ENCODE measurements around the gene PCGF1.

PCGF1 gene

DNA sequence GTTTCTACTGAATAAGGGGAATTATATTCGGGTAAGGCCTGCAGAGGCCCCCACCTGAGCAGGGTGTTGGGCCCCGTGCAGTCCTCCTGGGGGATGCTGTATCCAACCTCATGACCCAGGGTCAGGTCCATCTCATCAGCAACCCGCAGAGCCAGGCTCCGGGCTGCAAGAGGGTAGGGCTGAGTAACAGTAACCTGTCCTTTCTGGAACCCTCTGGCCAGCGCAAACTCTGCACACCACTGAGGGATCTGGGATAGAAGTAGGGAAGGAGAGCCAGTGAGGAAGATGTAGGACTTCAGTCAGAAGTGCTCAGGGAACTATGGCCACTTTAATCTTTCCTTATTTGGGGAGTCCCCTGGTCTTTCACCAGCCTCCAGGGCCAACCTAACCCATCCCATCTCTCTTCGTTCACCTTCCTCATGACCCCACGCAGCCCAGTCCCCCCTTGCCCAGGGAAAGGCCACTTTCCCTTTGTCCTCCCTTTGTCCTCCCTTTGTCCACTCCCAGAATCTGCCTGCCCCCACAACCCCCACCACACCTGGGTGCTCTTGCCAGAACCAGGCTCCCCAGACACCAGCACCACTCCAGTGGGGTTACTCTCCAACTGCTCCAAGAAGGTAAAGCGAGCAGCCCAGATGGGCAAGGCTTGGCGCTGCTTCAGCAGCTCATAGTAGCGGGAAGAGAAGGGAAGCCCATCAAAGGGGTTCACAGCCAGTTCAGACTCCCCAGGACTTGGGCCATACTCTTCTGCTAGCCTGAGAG, 17.6 kb upstream of the PCGF1 start:
- no peak overlapping the region for H2AFZ ChIP-seq
- H3K27ac ChIP-seq, result no peak overlapping the region
- peaks cover 7% of the 10 kb centered on the region for H3K79me2 ChIP-seq
- H3K9ac ChIP-seq, result no peak overlapping the region
- H3K4me3 ChIP-seq (ENCODE audit: low read depth, low read length), result no peak overlapping the region
- no peak overlapping the region for H3K4me2 ChIP-seq (ENCODE audit: low read length)
- H3K9me3 ChIP-seq (ENCODE audit: control insufficient read depth, low read length), result no peaks in the 10 kb centered on the region
- H3K4me1 ChIP-seq, result peaks cover 5% of the 10 kb centered on the region
- no peaks in the 10 kb centered on the region for H3K36me3 ChIP-seq (ENCODE audit: control insufficient read depth, insufficient read depth, low read length)
- H3K27me3 ChIP-seq (ENCODE audit: control insufficient read depth, insufficient read depth, low read length), result no peaks in the 10 kb centered on the region
- TF ChIP-seq, protein P1, sequence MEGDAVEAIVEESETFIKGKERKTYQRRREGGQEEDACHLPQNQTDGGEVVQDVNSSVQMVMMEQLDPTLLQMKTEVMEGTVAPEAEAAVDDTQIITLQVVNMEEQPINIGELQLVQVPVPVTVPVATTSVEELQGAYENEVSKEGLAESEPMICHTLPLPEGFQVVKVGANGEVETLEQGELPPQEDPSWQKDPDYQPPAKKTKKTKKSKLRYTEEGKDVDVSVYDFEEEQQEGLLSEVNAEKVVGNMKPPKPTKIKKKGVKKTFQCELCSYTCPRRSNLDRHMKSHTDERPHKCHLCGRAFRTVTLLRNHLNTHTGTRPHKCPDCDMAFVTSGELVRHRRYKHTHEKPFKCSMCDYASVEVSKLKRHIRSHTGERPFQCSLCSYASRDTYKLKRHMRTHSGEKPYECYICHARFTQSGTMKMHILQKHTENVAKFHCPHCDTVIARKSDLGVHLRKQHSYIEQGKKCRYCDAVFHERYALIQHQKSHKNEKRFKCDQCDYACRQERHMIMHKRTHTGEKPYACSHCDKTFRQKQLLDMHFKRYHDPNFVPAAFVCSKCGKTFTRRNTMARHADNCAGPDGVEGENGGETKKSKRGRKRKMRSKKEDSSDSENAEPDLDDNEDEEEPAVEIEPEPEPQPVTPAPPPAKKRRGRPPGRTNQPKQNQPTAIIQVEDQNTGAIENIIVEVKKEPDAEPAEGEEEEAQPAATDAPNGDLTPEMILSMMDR (IDR thresholded peaks at IDR 0.05), result no peak

DNA sequence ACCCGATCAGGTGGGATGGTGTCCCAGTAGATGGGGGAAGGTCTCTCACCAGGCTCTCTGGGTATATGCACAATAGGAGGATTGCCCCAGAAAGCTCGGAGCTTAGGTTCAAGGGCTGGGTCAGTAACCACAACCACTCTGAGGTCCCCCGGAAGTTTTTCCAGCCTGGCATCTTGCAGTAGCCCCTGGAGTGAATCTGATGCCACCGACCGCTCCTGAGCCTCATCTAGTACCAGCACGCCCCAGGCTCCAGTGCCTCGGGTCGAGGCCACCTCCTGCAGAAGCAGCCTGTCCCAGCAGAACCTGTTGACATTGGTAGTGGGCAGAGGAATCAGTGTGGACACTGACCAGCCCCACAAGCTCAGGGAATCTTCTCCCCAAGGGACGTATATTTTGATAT, 16.5 kb upstream of the PCGF1 start:
- H2AFZ ChIP-seq, result no peak overlapping the region
- no peaks in the 10 kb centered on the region for H3K27me3 ChIP-seq (ENCODE audit: control insufficient read depth, insufficient read depth, low read length)
- H3K79me2 ChIP-seq, result peaks cover 6% of the 10 kb centered on the region
- no peaks in the 10 kb centered on the region for H3K36me3 ChIP-seq (ENCODE audit: control insufficient read depth, insufficient read depth, low read length)
- H3K4me3 ChIP-seq (ENCODE audit: low read depth, low read length), result no peak overlapping the region
- no peaks in the 10 kb centered on the region for H3K9me3 ChIP-seq (ENCODE audit: control insufficient read depth, low read length)
- no peak overlapping the region for H3K27ac ChIP-seq
- H3K4me2 ChIP-seq (ENCODE audit: low read length), result no peak overlapping the region
- peaks cover 5% of the 10 kb centered on the region for H3K4me1 ChIP-seq
- TF ChIP-seq, protein P1 (IDR thresholded peaks at IDR 0.05), result no peak
- H3K9ac ChIP-seq, result no peak overlapping the region

DNA sequence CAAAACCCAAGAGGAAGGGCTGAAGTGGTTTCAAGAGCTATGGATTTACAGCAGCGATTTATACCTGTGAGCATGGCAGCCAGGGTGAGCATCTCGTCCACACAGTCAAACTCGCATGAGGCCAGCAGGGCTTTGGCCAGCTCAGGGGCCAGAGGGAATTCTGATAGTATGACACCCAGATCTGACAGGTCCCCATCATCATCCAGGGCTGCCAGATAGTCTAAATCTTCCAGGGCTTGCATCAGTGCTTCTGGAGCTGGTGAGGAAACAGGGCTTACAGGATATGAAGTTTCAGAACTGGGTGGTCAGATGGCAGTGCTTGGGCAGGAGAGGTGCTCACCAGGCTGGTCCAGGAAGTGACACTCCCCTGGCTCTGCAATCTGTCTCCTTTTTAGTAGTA, 15.0 kb upstream of the PCGF1 start:
- Histone ChIP-seq H3K27ac (no peak overlapping the region), H3K27me3 (ENCODE audit: control insufficient read depth, insufficient read depth, low read length) (no peaks in the 10 kb centered on the region), H3K36me3 (ENCODE audit: control insufficient read depth, insufficient read depth, low read length) (no peaks in the 10 kb centered on the region), H3K79me2 (no peaks in the 10 kb centered on the region), H3K4me2 (ENCODE audit: low read length) (no peak overlapping the region), H3K4me3 (ENCODE audit: low read depth, low read length) (no peak overlapping the region), H3K4me1 (no peaks in the 10 kb centered on the region), H3K9me3 (ENCODE audit: control insufficient read depth, low read length) (no peaks in the 10 kb centered on the region), H3K9ac (no peak overlapping the region), H2AFZ (no peak overlapping the region)
- TF ChIP-seq, protein P1 (IDR thresholded peaks at IDR 0.05), result no peak

DNA sequence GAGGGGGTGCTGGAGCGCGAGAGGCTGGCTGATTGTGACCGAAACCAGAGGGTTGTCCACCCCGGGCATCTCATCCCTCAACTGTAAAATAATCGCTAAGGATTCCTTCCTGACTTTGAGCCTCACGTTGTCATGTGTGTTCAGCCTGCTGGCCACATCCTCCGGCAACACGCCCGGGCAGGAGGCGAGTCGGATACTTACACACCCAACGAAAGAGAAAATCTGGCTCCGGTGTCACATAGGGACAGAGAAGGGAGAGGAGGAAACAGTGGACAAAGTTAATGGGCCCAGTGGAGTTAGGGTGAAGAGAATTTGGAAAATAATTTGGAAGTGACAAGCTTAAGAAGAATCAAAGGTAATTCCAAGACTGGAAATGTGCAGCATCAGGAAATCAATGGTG, 9.2 kb upstream of the PCGF1 start:
- peak overlapping the region; percentile 46 for H3K4me3 ChIP-seq (ENCODE audit: low read depth, low read length)
- TF ChIP-seq, protein P1 (IDR thresholded peaks at IDR 0.05), result no peak
- no peaks in the 10 kb centered on the region for H3K36me3 ChIP-seq (ENCODE audit: control insufficient read depth, insufficient read depth, low read length)
- no peak overlapping the region for H3K27ac ChIP-seq
- no peaks in the 10 kb centered on the region for H3K27me3 ChIP-seq (ENCODE audit: control insufficient read depth, insufficient read depth, low read length)
- no peak overlapping the region for H3K9ac ChIP-seq
- H3K79me2 ChIP-seq, result no peaks in the 10 kb centered on the region
- H3K4me1 ChIP-seq, result no peaks in the 10 kb centered on the region
- peak overlapping the region; percentile 62 for H2AFZ ChIP-seq
- no peaks in the 10 kb centered on the region for H3K9me3 ChIP-seq (ENCODE audit: control insufficient read depth, low read length)
- peak overlapping the region; percentile 61 for H3K4me2 ChIP-seq (ENCODE audit: low read length)
